Effector memory CD8-positive, alpha-beta T cell (primary cell): ENCODE data around the gene RBM20.
A peak's percentile ranks its signal among the peaks of the same experiment; 100 is the strongest.

Source experiments
- ATAC-seq: fragments of 150-1000 bp; cut with Tn5 transposase; replicated peaks from 2 replicates; pipeline ENCODE4 v1.10.0; 2021; ENCODE audit warnings: mild to moderate bottlenecking, moderate library complexity
- DNase-seq, 3 experiments: peaks; one replicate each; pipeline ENCODE4 v3.0.0; 2021
- H3K27ac Mint-ChIP-seq, 2 donors: one replicate each; pipeline ENCODE4 v1.8.0; 2022; ENCODE audit warnings: mild to moderate bottlenecking in 2 of 2, mixed read lengths in 2 of 2, moderate library complexity in 2 of 2
- H3K27me3 Mint-ChIP-seq, 2 donors: one replicate each; pipeline ENCODE4 v1.8.0; 2022; ENCODE audit warnings: mixed read lengths in 2 of 2
- H3K36me3 Mint-ChIP-seq: one replicate; pipeline ENCODE4 v1.8.0; 2022; ENCODE audit warnings: mild to moderate bottlenecking, moderate library complexity, mixed read lengths; ENCODE audit not compliant: insufficient read depth
- H3K4me1 Mint-ChIP-seq, 2 donors: one replicate each; pipeline ENCODE4 v1.8.0; 2022; ENCODE audit warnings: low read depth in 2 of 2, mixed read lengths in 2 of 2
- H3K4me3 Mint-ChIP-seq, 2 donors: one replicate each; pipeline ENCODE4 v1.8.0; 2022; ENCODE audit warnings: mild to moderate bottlenecking in 2 of 2, mixed read lengths in 2 of 2, moderate library complexity in 2 of 2
- H3K9me3 Mint-ChIP-seq, 2 donors: one replicate each; pipeline ENCODE4 v1.8.0; 2022; ENCODE audit warnings: mixed read lengths in 2 of 2

Gene RBM20

DNA sequence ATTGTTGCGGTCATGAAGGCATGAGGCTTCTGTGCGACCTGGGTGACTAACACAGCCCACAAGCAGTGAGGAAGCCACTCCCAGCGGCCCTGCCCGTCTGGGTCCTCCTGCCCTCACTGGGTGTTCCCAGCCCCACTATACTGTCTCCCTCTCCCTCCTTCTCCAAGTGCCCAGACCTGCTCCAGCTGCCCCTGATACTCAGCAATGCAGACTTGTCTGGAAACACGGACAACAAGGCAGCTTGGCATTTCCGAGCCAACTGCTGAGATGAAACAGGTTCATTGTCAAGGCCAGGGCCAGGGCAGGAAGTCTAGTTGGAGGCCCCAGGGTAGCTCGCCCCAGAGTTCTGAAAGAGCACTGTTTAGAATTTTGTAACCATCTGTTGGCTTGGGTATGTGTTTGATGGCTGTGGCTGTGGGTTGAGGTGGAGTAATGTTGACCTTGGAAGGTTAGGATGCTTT lies 95.7 kb downstream of the RBM20 start:
- no peaks in the 10 kb centered on the region for H3K9me3 Mint-ChIP-seq
- no peaks in the 10 kb centered on the region for H3K36me3 Mint-ChIP-seq
- peaks cover 12 to 13% of the 10 kb centered on the region in 2 donors for H3K4me1 Mint-ChIP-seq
- no peak for ATAC-seq
- peaks cover 22 to 42% of the 10 kb centered on the region in 2 donors for H3K27me3 Mint-ChIP-seq
- H3K27ac Mint-ChIP-seq = peak overlapping the region in 1 of 2 donors; percentile 13
- H3K4me3 Mint-ChIP-seq = no peak overlapping the region
- no peak for DNase-seq

DNA sequence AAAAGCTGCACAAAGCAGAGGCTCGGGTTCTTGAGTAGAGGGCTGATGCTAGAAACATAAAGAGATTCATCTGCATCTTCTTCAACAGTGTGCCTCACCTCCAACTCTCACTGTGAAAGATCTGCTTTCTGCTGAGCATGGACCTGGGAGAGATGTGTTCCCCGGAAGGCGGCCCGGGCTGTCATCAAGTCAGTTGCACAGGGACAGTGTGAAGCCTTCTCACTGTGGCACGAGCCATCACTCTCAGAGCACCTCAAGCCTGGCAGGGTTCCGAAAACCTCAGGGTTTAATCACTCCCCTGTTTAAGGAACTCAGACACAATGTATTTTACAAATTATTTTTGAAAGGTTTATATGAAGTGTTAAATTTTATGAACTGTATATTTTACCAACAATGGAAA lies 98.7 kb downstream of the RBM20 start:
- H3K4me1 Mint-ChIP-seq = peaks cover 17 to 25% of the 10 kb centered on the region in 2 donors
- peak overlapping the region in 1 of 2 donors; percentile 32 for H3K4me3 Mint-ChIP-seq
- peak overlapping the region in 1 of 2 donors; percentile 23 for H3K27ac Mint-ChIP-seq
- H3K27me3 Mint-ChIP-seq = peaks cover 8 to 13% of the 10 kb centered on the region in 2 donors
- DNase-seq (no peak), ATAC-seq (no peak)
- no peaks in the 10 kb centered on the region for H3K36me3 Mint-ChIP-seq
- H3K9me3 Mint-ChIP-seq = no peaks in the 10 kb centered on the region

DNA sequence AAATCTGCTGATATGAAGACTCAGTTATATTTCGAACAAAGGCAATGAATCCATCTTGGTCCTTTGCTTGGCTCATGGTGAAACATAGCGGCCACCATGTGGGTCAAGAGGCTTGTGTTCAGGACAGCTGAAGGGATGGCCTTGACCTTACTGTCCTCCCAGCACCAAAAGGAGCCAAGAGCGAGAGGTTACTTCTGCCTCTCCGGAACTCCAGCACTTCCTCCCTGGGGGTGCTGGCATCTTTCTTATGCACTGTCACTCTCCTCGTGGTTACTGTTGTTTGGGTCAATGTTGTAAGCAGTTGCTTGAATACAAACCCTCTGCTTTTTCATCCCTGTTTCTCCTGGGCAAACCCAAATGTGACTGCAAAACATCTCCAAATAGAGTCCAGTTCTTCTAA lies 100.6 kb downstream of the RBM20 start:
- Mint-ChIP-seq H3K27me3 (peaks cover 8 to 10% of the 10 kb centered on the region in 2 donors), H3K9me3 (no peaks in the 10 kb centered on the region), H3K27ac (no peak overlapping the region), H3K4me3 (no peak overlapping the region), H3K36me3 (no peaks in the 10 kb centered on the region), H3K4me1 (peaks cover 17 to 22% of the 10 kb centered on the region in 2 donors)
- no peak for DNase-seq
- ATAC-seq = no peak

DNA sequence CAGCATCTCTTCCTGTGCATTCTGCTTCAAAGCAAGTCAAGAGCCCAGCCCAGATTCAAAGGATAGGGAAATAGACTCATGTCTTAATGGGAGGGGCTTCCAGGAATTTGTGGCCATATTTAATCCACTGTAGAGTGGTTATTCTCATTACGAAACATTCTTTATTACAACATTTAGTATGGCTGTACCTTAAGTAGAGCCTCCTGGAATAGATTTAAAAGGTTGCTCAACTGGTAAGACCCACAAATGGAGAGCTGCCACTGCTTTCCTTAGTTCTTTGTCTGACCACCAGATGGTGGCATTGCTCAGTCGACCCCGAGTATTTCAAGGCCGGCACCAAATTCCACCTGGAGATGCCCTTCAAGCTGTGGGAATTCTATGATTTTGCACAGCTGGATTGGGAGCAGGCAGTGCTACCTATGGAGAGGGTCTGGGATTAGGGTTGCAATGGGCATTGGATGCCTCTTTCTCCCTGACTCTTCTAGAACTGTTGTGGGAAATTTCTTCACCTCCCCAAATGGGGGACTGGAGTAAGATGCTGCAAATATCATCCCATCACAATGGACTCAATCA lies 102.2 kb downstream of the RBM20 start:
- Mint-ChIP-seq H3K9me3 (no peaks in the 10 kb centered on the region), H3K27ac (peak overlapping the region in 1 of 2 donors; percentile 44), H3K27me3 (peaks cover 3 to 9% of the 10 kb centered on the region in 2 donors), H3K4me1 (peaks cover 18 to 28% of the 10 kb centered on the region in 2 donors), H3K36me3 (no peaks in the 10 kb centered on the region), H3K4me3 (no peak overlapping the region)
- peak; percentile 68 for ATAC-seq
- DNase-seq = peak; percentile 50 to 53 (median 52)

DNA sequence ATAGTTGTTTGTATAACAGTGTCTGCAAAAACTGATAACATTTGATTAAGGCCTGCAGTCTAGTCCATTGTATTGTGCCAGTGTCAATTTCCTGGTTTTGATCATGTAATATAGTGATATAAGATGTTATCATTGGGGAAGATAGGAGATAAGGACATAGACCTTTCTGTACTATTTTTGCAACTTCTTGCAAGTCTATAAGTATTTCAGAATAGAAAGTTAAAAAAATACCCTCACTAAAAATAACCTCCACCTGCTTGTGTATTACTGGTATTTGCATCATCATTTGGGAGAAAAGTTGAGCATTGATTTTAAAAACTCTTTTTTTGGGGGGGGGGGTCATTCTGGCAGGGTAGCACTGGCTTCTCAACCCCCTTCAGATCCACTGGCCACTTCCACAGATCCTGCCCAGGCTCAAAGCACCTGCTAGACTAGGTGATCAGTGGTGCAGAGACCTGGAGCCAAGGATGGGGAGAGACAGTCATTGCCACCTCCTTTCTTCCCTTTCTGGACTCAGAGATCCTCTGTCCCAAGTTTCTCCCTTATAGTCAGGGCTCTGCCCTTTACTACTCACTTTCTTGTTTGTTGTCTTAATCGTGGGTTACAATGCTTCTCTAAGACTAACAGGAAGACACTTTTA lies 103.0 kb downstream of the RBM20 start:
- Mint-ChIP-seq H3K27ac (peak overlapping the region in 1 of 2 donors; percentile 44), H3K27me3 (peaks cover 0 to 2% of the 10 kb centered on the region in 2 donors), H3K4me3 (peak overlapping the region in 1 of 2 donors; percentile 14), H3K4me1 (peaks cover 14 to 27% of the 10 kb centered on the region in 2 donors), H3K36me3 (no peaks in the 10 kb centered on the region), H3K9me3 (no peaks in the 10 kb centered on the region)
- no peak for ATAC-seq
- no peak for DNase-seq

DNA sequence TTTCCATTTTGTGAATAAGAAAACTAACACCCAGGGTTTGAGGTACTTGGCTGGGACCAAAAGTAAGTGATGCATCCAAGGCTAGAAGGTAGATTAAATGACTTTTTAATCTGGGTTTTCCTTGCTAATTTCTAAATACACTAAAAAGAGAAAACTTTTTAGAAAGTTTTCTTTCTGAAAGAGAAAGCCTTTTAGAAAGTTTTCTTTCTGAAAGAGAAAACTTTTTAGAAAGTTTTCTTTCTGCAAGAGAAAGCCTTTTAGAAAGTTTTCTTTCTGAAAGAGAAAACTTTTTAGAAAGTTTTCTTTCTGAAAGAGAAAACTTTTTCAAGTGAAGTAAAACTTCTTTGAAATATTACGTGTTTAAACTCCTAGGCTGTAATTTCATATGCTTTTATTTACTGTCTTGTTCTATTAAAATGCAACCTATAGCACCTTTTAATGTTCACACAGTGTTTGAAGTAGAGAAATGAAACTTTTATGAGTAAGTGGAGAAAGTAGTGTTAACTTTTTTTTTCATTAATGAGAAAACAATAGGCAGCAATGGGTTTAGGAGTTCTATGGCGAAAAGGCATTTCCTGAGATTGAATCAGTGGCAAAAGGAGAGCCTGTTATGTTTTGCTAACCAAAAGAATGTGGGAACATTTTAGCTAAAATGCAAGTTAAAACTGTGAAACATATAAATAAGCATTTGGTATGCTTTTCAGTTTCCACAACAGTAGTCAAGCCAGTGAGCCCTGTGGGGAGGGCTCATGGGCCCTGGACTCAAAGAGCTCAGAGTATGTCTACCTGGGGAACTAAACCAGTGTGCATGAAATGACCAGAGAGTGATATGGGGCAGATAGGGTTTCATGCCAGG lies 103.7 kb downstream of the RBM20 start:
- Mint-ChIP-seq H3K27me3 (no peaks in the 10 kb centered on the region), H3K36me3 (no peaks in the 10 kb centered on the region), H3K4me1 (peaks cover 10 to 25% of the 10 kb centered on the region in 2 donors), H3K4me3 (no peak overlapping the region), H3K27ac (peak overlapping the region in 1 of 2 donors; percentile 44), H3K9me3 (no peaks in the 10 kb centered on the region)
- DNase-seq (no peak), ATAC-seq (no peak)

DNA sequence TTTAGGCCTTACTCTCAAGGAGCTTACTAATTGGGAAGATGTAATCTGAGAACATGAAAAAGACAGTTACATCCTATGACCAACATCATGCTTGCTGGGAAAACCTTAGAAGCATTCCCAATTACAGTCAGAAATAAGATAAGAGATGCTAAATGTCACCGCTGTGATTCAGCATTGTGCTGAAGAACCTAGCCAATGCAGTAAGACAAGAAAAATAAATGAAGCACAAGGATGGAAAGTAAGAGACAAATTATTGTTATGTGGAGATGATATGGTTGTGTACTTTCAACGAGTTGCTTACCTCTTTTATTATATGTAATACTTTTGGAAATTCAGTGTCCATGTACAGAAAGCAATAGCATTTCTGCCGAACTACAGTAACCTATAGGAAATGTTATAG lies 104.8 kb downstream of the RBM20 start:
- peaks cover 10 to 25% of the 10 kb centered on the region in 2 donors for H3K4me1 Mint-ChIP-seq
- H3K4me3 Mint-ChIP-seq = no peak overlapping the region
- ATAC-seq (no peak), DNase-seq (no peak)
- no peaks in the 10 kb centered on the region for H3K36me3 Mint-ChIP-seq
- H3K27me3 Mint-ChIP-seq = no peaks in the 10 kb centered on the region
- H3K9me3 Mint-ChIP-seq = no peaks in the 10 kb centered on the region
- H3K27ac Mint-ChIP-seq = no peak overlapping the region

DNA sequence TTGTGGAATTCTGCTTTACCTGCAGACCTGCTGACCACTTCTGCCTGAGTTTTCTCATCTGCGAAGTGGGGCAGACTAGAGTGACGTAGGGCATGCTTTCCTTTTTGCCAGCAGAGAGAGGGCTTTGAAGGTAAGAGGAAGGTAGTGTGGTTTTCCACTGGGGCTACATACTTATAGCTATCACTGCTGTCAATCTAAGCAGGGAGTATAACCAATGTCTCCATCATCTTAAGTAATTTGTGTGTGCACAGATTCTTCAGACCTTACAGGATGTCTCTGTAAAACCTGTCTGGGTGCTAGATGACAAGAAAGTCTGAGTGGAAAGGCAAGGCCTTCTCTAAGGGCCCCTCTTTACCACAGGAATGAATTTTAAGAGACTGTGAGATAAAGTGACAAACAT lies 106.8 kb downstream of the RBM20 start:
- Mint-ChIP-seq H3K27ac (peak overlapping the region in 1 of 2 donors; percentile 67), H3K4me1 (peaks cover 10 to 25% of the 10 kb centered on the region in 2 donors), H3K36me3 (no peaks in the 10 kb centered on the region), H3K9me3 (no peaks in the 10 kb centered on the region), H3K27me3 (no peaks in the 10 kb centered on the region), H3K4me3 (no peak overlapping the region)
- ATAC-seq = peak; percentile 65
- DNase-seq = no peak

DNA sequence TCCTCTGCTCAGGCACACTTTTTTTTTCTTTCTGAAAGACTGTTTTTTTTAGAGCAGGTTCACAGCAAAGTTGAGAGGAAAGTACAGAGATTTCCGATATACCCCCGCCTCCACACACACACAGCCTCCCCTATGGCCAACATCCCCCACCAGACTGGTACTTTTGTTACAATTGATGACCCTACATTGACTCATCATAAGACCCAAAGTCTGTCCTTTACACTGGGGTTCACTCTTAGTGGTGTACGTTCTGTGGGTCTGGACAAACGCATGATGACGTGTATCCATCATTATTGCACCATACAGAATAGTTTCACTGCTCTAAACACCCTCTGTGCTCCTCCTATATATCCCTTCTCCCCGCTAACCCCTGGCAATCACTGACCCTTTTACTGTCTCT lies 107.7 kb downstream of the RBM20 start:
- Mint-ChIP-seq H3K27me3 (no peaks in the 10 kb centered on the region), H3K4me1 (peaks cover 5 to 20% of the 10 kb centered on the region in 2 donors), H3K4me3 (no peak overlapping the region), H3K9me3 (no peaks in the 10 kb centered on the region), H3K36me3 (no peaks in the 10 kb centered on the region), H3K27ac (peak overlapping the region in 1 of 2 donors; percentile 4)
- DNase-seq (no peak), ATAC-seq (no peak)

DNA sequence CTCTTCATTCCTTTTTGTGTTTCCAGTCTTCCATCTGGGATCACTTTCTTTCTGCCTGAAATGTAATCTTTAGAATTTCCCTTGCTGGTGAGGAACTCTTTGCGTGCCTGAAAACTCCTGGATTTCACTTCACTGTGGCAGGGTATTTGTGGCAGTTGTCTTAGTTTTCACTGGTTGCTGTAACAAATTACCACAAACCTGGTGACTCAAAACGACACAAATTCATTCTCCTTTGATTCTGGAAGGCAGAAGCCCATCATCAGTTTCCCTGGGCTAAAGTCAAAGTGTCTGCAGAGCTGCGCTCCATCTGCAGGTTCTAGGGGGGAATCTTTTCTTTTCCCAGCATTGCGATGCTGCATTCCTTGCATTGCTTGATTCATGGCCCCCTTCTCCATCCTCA lies 109.3 kb downstream of the RBM20 start:
- H3K36me3 Mint-ChIP-seq = no peaks in the 10 kb centered on the region
- ATAC-seq (no peak), DNase-seq (no peak)
- H3K27ac Mint-ChIP-seq = no peak overlapping the region
- peaks cover 5 to 8% of the 10 kb centered on the region in 2 donors for H3K4me1 Mint-ChIP-seq
- no peaks in the 10 kb centered on the region for H3K27me3 Mint-ChIP-seq
- no peaks in the 10 kb centered on the region for H3K9me3 Mint-ChIP-seq
- H3K4me3 Mint-ChIP-seq = no peak overlapping the region

DNA sequence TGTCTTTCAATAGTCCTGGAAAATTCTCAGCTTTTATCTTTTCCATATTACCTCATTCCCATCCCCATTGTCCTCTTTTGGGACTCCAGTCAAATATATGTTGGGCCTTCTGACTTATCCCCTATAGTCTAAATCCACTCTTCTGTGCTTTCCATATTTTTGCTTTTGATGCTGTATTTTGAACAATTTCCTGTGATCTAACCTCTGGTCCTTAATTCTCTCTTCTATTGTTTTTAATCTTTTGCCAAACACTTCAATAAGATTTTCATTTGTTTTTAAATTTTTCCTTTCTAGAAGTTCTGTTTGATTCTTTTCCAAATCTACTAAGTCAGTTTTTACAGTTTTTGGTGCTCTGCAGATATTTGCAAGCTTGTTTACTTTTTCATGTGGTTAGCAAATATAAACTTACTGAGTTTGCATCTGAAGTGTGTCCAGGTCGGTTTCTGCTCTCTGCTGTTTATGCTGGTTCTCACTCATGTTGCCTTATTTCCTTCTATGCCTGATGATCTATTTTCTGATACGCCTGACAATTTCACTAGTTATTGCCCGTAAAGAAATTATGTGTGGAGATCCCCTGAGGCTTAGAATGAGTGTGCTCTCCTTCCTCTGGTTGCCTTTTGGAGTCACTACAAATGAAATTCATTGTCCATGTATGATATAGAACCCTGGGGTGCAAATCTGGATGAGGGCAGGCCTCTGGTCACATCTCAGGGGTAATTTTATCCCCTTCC lies 110.4 kb downstream of the RBM20 start:
- no peak overlapping the region for H3K27ac Mint-ChIP-seq
- H3K9me3 Mint-ChIP-seq = no peaks in the 10 kb centered on the region
- ATAC-seq (no peak), DNase-seq (no peak)
- H3K36me3 Mint-ChIP-seq = no peaks in the 10 kb centered on the region
- peaks cover 5 to 8% of the 10 kb centered on the region in 2 donors for H3K4me1 Mint-ChIP-seq
- no peaks in the 10 kb centered on the region for H3K27me3 Mint-ChIP-seq
- no peak overlapping the region for H3K4me3 Mint-ChIP-seq

DNA sequence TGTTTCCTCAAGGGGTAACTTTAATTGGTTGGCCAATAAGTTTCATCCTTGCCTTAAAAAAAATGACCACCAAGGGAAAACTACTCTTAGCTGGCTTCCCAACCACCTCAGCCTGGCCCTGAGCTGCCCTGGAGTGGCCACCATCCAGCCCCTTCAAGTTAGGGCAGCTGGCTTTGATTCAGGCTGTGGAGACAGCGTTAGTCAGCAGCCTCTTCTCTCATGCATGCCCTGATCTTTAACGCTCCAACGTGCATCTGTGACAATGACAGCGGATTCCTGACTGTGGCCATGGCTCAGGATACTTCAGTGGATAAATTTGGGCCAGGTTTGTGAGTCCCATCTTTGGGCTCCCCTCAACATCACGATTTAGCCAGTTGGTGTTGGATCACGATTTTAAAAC lies 111.6 kb downstream of the RBM20 start:
- H3K27ac Mint-ChIP-seq = no peak overlapping the region
- ATAC-seq (no peak), DNase-seq (no peak)
- no peak overlapping the region for H3K4me3 Mint-ChIP-seq
- no peaks in the 10 kb centered on the region for H3K9me3 Mint-ChIP-seq
- H3K4me1 Mint-ChIP-seq = peaks cover 1 to 5% of the 10 kb centered on the region in 2 donors
- H3K27me3 Mint-ChIP-seq = no peaks in the 10 kb centered on the region
- no peaks in the 10 kb centered on the region for H3K36me3 Mint-ChIP-seq

DNA sequence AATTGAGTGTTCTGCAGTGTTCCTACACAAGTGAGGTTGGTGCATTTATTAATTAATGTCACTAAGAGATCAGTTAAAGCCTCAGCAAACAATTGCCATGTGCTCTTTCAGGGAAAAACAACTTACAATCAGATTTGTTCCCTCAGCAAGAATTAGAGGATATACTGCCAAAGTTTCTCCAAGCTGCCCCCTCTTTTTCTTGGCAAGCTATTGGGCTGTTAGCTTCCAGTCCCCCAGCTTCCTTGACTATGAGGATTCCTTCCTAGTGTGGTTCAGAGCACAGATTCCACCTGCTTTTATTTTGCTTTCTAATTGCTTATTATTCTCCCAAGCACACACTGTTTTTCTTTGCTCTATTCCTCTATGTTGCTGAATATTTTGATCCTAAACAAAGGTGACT lies 112.7 kb downstream of the RBM20 start:
- Mint-ChIP-seq H3K9me3 (no peaks in the 10 kb centered on the region), H3K27me3 (no peaks in the 10 kb centered on the region), H3K4me3 (no peak overlapping the region), H3K36me3 (no peaks in the 10 kb centered on the region), H3K27ac (no peak overlapping the region), H3K4me1 (no peaks in the 10 kb centered on the region)
- DNase-seq (no peak), ATAC-seq (no peak)
